Measurements from ENCODE around the gene MPPED2.

- TF ChIP-seq, protein P1, sequence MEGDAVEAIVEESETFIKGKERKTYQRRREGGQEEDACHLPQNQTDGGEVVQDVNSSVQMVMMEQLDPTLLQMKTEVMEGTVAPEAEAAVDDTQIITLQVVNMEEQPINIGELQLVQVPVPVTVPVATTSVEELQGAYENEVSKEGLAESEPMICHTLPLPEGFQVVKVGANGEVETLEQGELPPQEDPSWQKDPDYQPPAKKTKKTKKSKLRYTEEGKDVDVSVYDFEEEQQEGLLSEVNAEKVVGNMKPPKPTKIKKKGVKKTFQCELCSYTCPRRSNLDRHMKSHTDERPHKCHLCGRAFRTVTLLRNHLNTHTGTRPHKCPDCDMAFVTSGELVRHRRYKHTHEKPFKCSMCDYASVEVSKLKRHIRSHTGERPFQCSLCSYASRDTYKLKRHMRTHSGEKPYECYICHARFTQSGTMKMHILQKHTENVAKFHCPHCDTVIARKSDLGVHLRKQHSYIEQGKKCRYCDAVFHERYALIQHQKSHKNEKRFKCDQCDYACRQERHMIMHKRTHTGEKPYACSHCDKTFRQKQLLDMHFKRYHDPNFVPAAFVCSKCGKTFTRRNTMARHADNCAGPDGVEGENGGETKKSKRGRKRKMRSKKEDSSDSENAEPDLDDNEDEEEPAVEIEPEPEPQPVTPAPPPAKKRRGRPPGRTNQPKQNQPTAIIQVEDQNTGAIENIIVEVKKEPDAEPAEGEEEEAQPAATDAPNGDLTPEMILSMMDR (IDR thresholded peaks at IDR 0.05) = no peak
- no peak for TF ChIP-seq POLR2A (IDR thresholded peaks at IDR 0.05)
These were observed 1.2 kb upstream of the MPPED2 start for GRCh38 chr11:30587269-30587812.
